Smooth muscle cell of bladder (primary cell): ENCODE data around the gene FBXO36. TPM values are rescaled to one million over a fixed set of nuclear protein-coding genes. Genes with fewer than 3 reads are reported as not detected.

Source experiments
- total RNA-seq: library from RNA; depleted of rRNA; stranded (reverse); fragments of >200 nt; gene quantifications from 2 replicates; pipeline ENCODE4 v1.2.3, GENCODE V29; 2014

The FBXO36 gene
- 2.3 and 3.8 TPM in 2 replicates for total RNA-seq

GRCh38 chr2:229922449-229923386, at the start of gene FBXO36:
FBXO36 (plus strand) TSS chr2:229922503; CDS start chr2:229922514, 11 bp downstream.

GRCh38 chr2:229921892-229922448, 333 bp upstream of the FBXO36 start, which contains the start of gene TRIP12:
TRIP12 (minus strand) TSS chr2:229922009; CDS start chr2:229880079, 41,930 bp downstream.

Other genes starting within 250 kb of the FBXO36 start
- gene DNER, start 207.9 kb upstream of the FBXO36 start, total RNA-seq, result 0.43 and 0.83 TPM in 2 replicates
- 213 and 259 TPM in 2 replicates for gene TRIP12, start 494 bp upstream of the FBXO36 start, total RNA-seq
- 3.3 and 4.1 TPM in 2 replicates for gene SLC16A14, start 146.4 kb downstream of the FBXO36 start, total RNA-seq